ENCODE results near the gene NDRG2. TPM values are rescaled to one million over a fixed set of nuclear protein-coding genes. Genes with fewer than 3 reads are reported as not detected.
"Not testable (repeated sequence)": the region's sequence is repeated elsewhere in the genome, so short reads cannot be mapped to it uniquely, and the experiment has no call there.

The NDRG2 gene
- total RNA-seq, 2 donors from 2014 or later = 136 to 171 TPM

- Histone ChIP-seq H3K9ac (ENCODE audit: low read depth in 2 of 2, low read length in 2 of 2) (no peak overlapping the region), H3K4me1 (no peaks in the 10 kb centered on the region), H3K9me3 (no peaks in the 10 kb centered on the region), H3K4me3 (no peak overlapping the region), H3K36me3 (no peaks in the 10 kb centered on the region), H3K27me3 (no peaks in the 10 kb centered on the region), H3K27ac (no peak overlapping the region)
- intact Hi-C loops (cut with DNase I) = no loop called here
- no peak for DNase-seq
- TF ChIP-seq CTCF (IDR thresholded peaks at IDR 0.05) = no peak
Observed at GRCh38 chr14:21011136-21011535, 13.7 kb downstream of the NDRG2 start.

- H3K27ac ChIP-seq; H3K9me3 ChIP-seq; DNase-seq; H3K4me1 ChIP-seq; H3K4me3 ChIP-seq; H3K36me3 ChIP-seq; H3K27me3 ChIP-seq; intact Hi-C loops (cut with DNase I); H3K9ac ChIP-seq (ENCODE audit: low read depth in 2 of 2, low read length in 2 of 2): not testable (repeated sequence)
Observed at GRCh38 chr14:21009721-21010120, 15.1 kb downstream of the NDRG2 start.

- H3K4me3 ChIP-seq = no peak overlapping the region
- no peaks in the 10 kb centered on the region for H3K9me3 ChIP-seq
- intact Hi-C loops (cut with DNase I) = no loop called here
- H3K4me1 ChIP-seq = no peaks in the 10 kb centered on the region
- TF ChIP-seq CTCF (IDR thresholded peaks at IDR 0.05) = no peak
- no peaks in the 10 kb centered on the region for H3K27me3 ChIP-seq
- H3K27ac ChIP-seq = no peak overlapping the region
- peak overlapping the region in 1 of 2 donors; percentile 55 for H3K9ac ChIP-seq (ENCODE audit: low read depth in 2 of 2, low read length in 2 of 2)
- DNase-seq = no peak
- no peaks in the 10 kb centered on the region for H3K36me3 ChIP-seq
Observed at GRCh38 chr14:21003788-21004346, 21.0 kb downstream of the NDRG2 start.

- peak; percentile 60 for DNase-seq
- intact Hi-C loops (cut with DNase I) = no loop called here
- TF ChIP-seq CTCF (IDR thresholded peaks at IDR 0.05) = no peak
- H3K27me3 ChIP-seq = no peaks in the 10 kb centered on the region
- H3K9ac ChIP-seq (ENCODE audit: low read depth in 2 of 2, low read length in 2 of 2) = peak overlapping the region in 1 of 2 donors; percentile 48
- no peaks in the 10 kb centered on the region for H3K9me3 ChIP-seq
- no peak overlapping the region for H3K4me3 ChIP-seq
- H3K36me3 ChIP-seq = no peaks in the 10 kb centered on the region
- H3K27ac ChIP-seq = no peak overlapping the region
- peaks cover 4% of the 10 kb centered on the region for H3K4me1 ChIP-seq
Observed at GRCh38 chr14:21001218-21001617, 23.6 kb downstream of the NDRG2 start.

- peak overlapping the region in 1 of 2 donors; percentile 43 for H3K9ac ChIP-seq (ENCODE audit: low read depth in 2 of 2, low read length in 2 of 2)
- no peaks in the 10 kb centered on the region for H3K27me3 ChIP-seq
- H3K4me1 ChIP-seq = peaks cover 5% of the 10 kb centered on the region
- H3K9me3 ChIP-seq = no peaks in the 10 kb centered on the region
- no peak for TF ChIP-seq CTCF (IDR thresholded peaks at IDR 0.05)
- H3K36me3 ChIP-seq = peaks cover 7% of the 10 kb centered on the region
- H3K4me3 ChIP-seq = no peak overlapping the region
- intact Hi-C loops (cut with DNase I) = no loop called here
- no peak overlapping the region for H3K27ac ChIP-seq
- no peak for DNase-seq
Observed at GRCh38 chr14:20999591-20999990, 25.3 kb downstream of the NDRG2 start.

- peaks cover 5% of the 10 kb centered on the region for H3K4me1 ChIP-seq
- H3K9me3 ChIP-seq = no peaks in the 10 kb centered on the region
- TF ChIP-seq CTCF (IDR thresholded peaks at IDR 0.05) = no peak
- H3K9ac ChIP-seq (ENCODE audit: low read depth in 2 of 2, low read length in 2 of 2) = peak within 1 kb of the TSS in 1 of 2 donors; percentile 43
- peaks cover 11% of the 10 kb centered on the region for H3K36me3 ChIP-seq
- DNase-seq = peak; percentile 92
- intact Hi-C loops (cut with DNase I) = no loop called here
- no peaks in the 10 kb centered on the region for H3K27me3 ChIP-seq
- peak within 1 kb of the TSS; percentile 21 for H3K27ac ChIP-seq
- no peak within 1 kb of the TSS for H3K4me3 ChIP-seq
Observed at GRCh38 chr14:20998674-20999366, 26.0 kb downstream of the NDRG2 start, which contains the start of gene SLC39A2. Gene SLC39A2, plus strand, starts transcription at chr14:20999293. Its CDS starts 154 bp downstream, at chr14:20999447.
